K562 (cell line): ENCODE results near the gene IFNA5. TPM values are rescaled to one million over a fixed set of nuclear protein-coding genes. Genes with fewer than 3 reads are reported as not detected.

Experiments
- ATAC-seq: fragments of 200-7000 bp; cut with Tn5 transposase; 3 replicates; pipeline ENCODE4 v1.9.1; 2020; ENCODE audit warnings: moderate library complexity
- BruUV-seq: library from RNA; stranded (reverse); fragments of 400-500 nt; replicated peaks from 2 replicates; lab custom pipeline; 2021; lab: Mats Ljungman, UMichigan
- CTCF ChIA-PET: fragments of 300-600 bp; formaldehyde crosslinking; extraction: SDS; loops from one replicate; lab custom pipeline; 2021; ENCODE audit warnings: low intra/inter-chr PET ratio; lab: Yijun Ruan, JAX
- POLR2A ChIA-PET: fragments of 300-600, 350-650 bp; sonication (Branson Sonifier 250); formaldehyde crosslinking; extraction: SDS; loops from one replicate; lab custom pipeline; 2021; ENCODE audit warnings: antibody characterized with exemption, inconsistent platforms; lab: Yijun Ruan, JAX
- DNase-seq, 4 experiments: peaks; one replicate each; pipeline versions ENCODE4 v3.0.0 to v3.0.0-alpha.2; 2011 to 2018; ENCODE audit warnings: low spot score in 3 of 4, mixed read lengths in 3 of 4; ENCODE audit errors: extremely low read depth in 1 of 4
- FAIRE-seq: peaks from 2 replicates; lab custom pipeline; 2011; peaks lifted over from hg19 to GRCh38; lab: Jason Lieb, UNC
- H2AFZ ChIP-seq: 2 replicates; pipeline ENCODE4 v1.6.0; 2011; ENCODE audit warnings: low read depth, low read length, control low read depth, inconsistent platforms
- H3K27ac ChIP-seq: fragments of 200-600 bp; 3 replicates; pipeline ENCODE4 v1.8.0; 2011; ENCODE audit warnings: low read depth, mild to moderate bottlenecking, control low read depth, inconsistent platforms, low read length, moderate library complexity, mixed read lengths; ENCODE audit errors: extremely low read depth
- H3K27me3 ChIP-seq, 2 experiments: fragments of 300-600 bp in 1 of 2; 2 replicates in 1 of 2; 3 replicates in 1 of 2; pipeline versions ENCODE4 v1.6.0 to v1.8.0; 2011; ENCODE audit warnings: inconsistent platforms in 2 of 2, low read length in 2 of 2, mild to moderate bottlenecking in 1 of 2, mixed read lengths in 1 of 2, moderate library complexity in 1 of 2; ENCODE audit not compliant: control insufficient read depth in 2 of 2, insufficient read depth in 2 of 2
- H3K36me3 ChIP-seq: fragments of 300-600 bp; 3 replicates; pipeline ENCODE4 v1.8.0; 2011; ENCODE audit warnings: mild to moderate bottlenecking, low read length, inconsistent platforms; ENCODE audit not compliant: control insufficient read depth, insufficient read depth
- H3K4me1 ChIP-seq, 2 experiments: fragments of 200-600 bp in 1 of 2; replicated peaks in 1 of 2; 2 replicates in 1 of 2; 3 replicates in 1 of 2; pipeline versions ENCODE4 v1.5.1 to v1.8.0; 2011; ENCODE audit warnings: inconsistent platforms in 2 of 2, low read length in 2 of 2, mild to moderate bottlenecking in 1 of 2, mixed read lengths in 1 of 2, moderate library complexity in 1 of 2; ENCODE audit not compliant: control insufficient read depth in 2 of 2, insufficient read depth in 2 of 2
- H3K4me2 ChIP-seq: 2 replicates; pipeline ENCODE4 v1.6.1; 2011; ENCODE audit warnings: low read length, control low read depth, inconsistent platforms, mixed read lengths; ENCODE audit not compliant: insufficient read depth
- H3K4me3 ChIP-seq: fragments of 200-600 bp; sonication (generic), shearing (Covaris generic); 2 replicates; pipeline ENCODE4 v1.5.1; 2016; ENCODE audit warnings: control low read depth, inconsistent platforms
- H3K79me2 ChIP-seq: fragments of 200-600 bp; 3 replicates; pipeline ENCODE4 v1.8.0; 2011; ENCODE audit warnings: low read length, inconsistent platforms; ENCODE audit not compliant: control insufficient read depth, insufficient read depth
- H3K9ac ChIP-seq, 2 experiments: 2 replicates each; pipeline versions ENCODE4 v1.6.0 to v1.6.1; 2011; ENCODE audit warnings: low read depth in 2 of 2, low read length in 2 of 2, control low read depth in 1 of 2, inconsistent platforms in 1 of 2, mild to moderate bottlenecking in 1 of 2, mixed read lengths in 1 of 2; ENCODE audit not compliant: insufficient read depth in 1 of 2
- H3K9me1 ChIP-seq: one replicate; pipeline ENCODE4 v1.6.0; 2011; ENCODE audit warnings: inconsistent platforms, mild to moderate bottlenecking, low read length, moderate library complexity; ENCODE audit not compliant: control insufficient read depth, insufficient read depth
- H3K9me3 ChIP-seq: replicated peaks from 2 replicates; pipeline ENCODE4 v1.5.1; 2011; ENCODE audit warnings: low read depth, low read length, inconsistent platforms; ENCODE audit not compliant: control insufficient read depth, insufficient read depth
- H4K20me1 ChIP-seq: replicated peaks from 2 replicates; pipeline ENCODE4 v1.6.1; 2011; ENCODE audit warnings: low read length, inconsistent platforms, mixed read lengths; ENCODE audit not compliant: control insufficient read depth, insufficient read depth
- ATF7 ChIP-seq: fragments of 450-650 bp; IDR thresholded peaks from 2 replicates; pipeline ENCODE4 v1.7.1; 2014; ENCODE audit warnings: mild to moderate bottlenecking, moderate library complexity
- EP400 ChIP-seq: fragments of 450-650 bp; IDR thresholded peaks from 2 replicates; pipeline ENCODE4 v1.6.1; 2017; ENCODE audit warnings: antibody characterized with exemption, mild to moderate bottlenecking, moderate library complexity
- ESRRA ChIP-seq: fragments of 450-650 bp; IDR thresholded peaks from 2 replicates; pipeline ENCODE4 v1.6.1; 2014; ENCODE audit warnings: low read depth, mild to moderate bottlenecking, moderate library complexity, borderline replicate concordance
- MCM2 ChIP-seq: fragments of 450-650 bp; IDR thresholded peaks from 2 replicates; pipeline ENCODE4 v1.6.1; 2017; ENCODE audit warnings: low read depth, mild to moderate bottlenecking
- MCM3 ChIP-seq: fragments of 450-650 bp; IDR thresholded peaks from 2 replicates; pipeline ENCODE4 v1.6.1; 2016
- MTA3 ChIP-seq: fragments of 450-650 bp; formaldehyde crosslinking; IDR thresholded peaks from 2 replicates; pipeline ENCODE4 v1.6.1; 2017; ENCODE audit warnings: mild to moderate bottlenecking, borderline replicate concordance
- NCOA1 ChIP-seq: fragments of 450-650 bp; IDR thresholded peaks from 2 replicates; pipeline ENCODE4 v1.6.1; 2016; ENCODE audit warnings: low read depth
- TAF1 ChIP-seq: IDR thresholded peaks from 2 replicates; pipeline ENCODE4 v1.6.1; 2011; ENCODE audit warnings: mild to moderate bottlenecking, low read length, moderate library complexity; ENCODE audit not compliant: insufficient read depth, control insufficient read depth, severe bottlenecking; ENCODE audit errors: extremely low read depth
- TARDBP ChIP-seq: fragments of 450-650 bp; IDR thresholded peaks from 2 replicates; pipeline ENCODE4 v1.6.1; 2016
- ZBTB7A ChIP-seq: IDR thresholded peaks from 2 replicates; pipeline ENCODE4 v1.6.1; 2011; ENCODE audit warnings: low read depth, mild to moderate bottlenecking, low read length, moderate library complexity, borderline replicate concordance; ENCODE audit not compliant: control insufficient read depth
- ZFX ChIP-seq: sonication (generic); formaldehyde crosslinking; IDR thresholded peaks from 2 replicates; pipeline ENCODE4 v1.8.0; 2022; ENCODE audit warnings: mild to moderate bottlenecking, missing genetic modification reagents, moderate library complexity
- ZNF143 ChIP-seq: sonication (generic); formaldehyde crosslinking; IDR thresholded peaks from 2 replicates; pipeline ENCODE4 v1.9.0; 2022; ENCODE audit warnings: mild to moderate bottlenecking, missing genetic modification reagents
- ZNF197 ChIP-seq: fragments of 200-800 bp; sonication (Bioruptor generic); IDR thresholded peaks from 2 replicates; pipeline ENCODE4 v1.6.1; 2016; ENCODE audit warnings: low read depth, missing genetic modification characterization, missing compliant biosample characterization
- ZNF589 ChIP-seq: fragments of 200-800 bp; sonication (Bioruptor generic); IDR thresholded peaks from 2 replicates; pipeline ENCODE4 v1.6.1; 2016; ENCODE audit warnings: low read depth, missing genetic modification characterization, missing compliant biosample characterization
- WGBS: fragments of 100-300 bp; shearing (Covaris generic); methylation state at CpG from one replicate; pipeline ENCODE4 v1.1.6; 2016; ENCODE audit warnings: low coverage, mixed read lengths; ENCODE audit not compliant: insufficient coverage; ENCODE audit errors: missing lambda C conversion rate; 5-methylcytosine and 5-hydroxymethylcytosine counted together
- in situ Hi-C: fragments of 300-500 bp; cut with MboI; formaldehyde crosslinking; loops from 4 replicates; pipeline ENCODE4 v1.15.0; 2018; ENCODE audit warnings: inconsistent platforms, mixed read lengths
- intact Hi-C: fragments of 100-400 bp; cut with micrococcal nuclease; formaldehyde crosslinking; loops from 2 replicates; pipeline ENCODE4 v1.14.2; 2022
- polyA plus RNA-seq, 8 experiments: library from polyadenylated mRNA; depleted of rRNA in 4 of 8; stranded (reverse) in 5 of 8; unstranded in 3 of 8; fragments of >200 nt; fragmentation: Nextera tagmentation in 2 of 8; fragmentation: Illumina TruSeq in 1 of 8; extraction: Ambion mirVana in 2 of 8; extraction: Trizol in 1 of 8; gene quantifications; 2 replicates each; pipeline versions ENCODE4 v1.2.1 to v1.2.3, GENCODE V29; 2011 to 2014; ENCODE audit warnings: inconsistent platforms in 1 of 8, missing spikeins in 1 of 8
- total RNA-seq, 7 experiments: library from RNA; depleted of rRNA in 6 of 7; stranded (reverse); fragments of >200 nt in 6 of 7; fragmentation: Illumina TruSeq in 2 of 7; extraction: Trizol in 2 of 7; gene quantifications; 2 replicates each; pipeline versions ENCODE4 v1.2.1 to v1.2.3, GENCODE V29; 2011 to 2021; ENCODE audit warnings: low replicate concordance in 1 of 7
- TF ChIP-seq, protein P1 (sequence below): fragments of 250-450 bp; sonication (Bioruptor Pico); IDR thresholded peaks from 2 replicates; pipeline ENCODE4 v1.8.0; 2022; ENCODE audit warnings: inconsistent platforms

The IFNA5 gene
- total and polyA plus RNA-seq, 9 of the 15 experiments (the other 6 are each of a cell fraction or from before 2014, with no cell fraction given): not detected

DNA sequence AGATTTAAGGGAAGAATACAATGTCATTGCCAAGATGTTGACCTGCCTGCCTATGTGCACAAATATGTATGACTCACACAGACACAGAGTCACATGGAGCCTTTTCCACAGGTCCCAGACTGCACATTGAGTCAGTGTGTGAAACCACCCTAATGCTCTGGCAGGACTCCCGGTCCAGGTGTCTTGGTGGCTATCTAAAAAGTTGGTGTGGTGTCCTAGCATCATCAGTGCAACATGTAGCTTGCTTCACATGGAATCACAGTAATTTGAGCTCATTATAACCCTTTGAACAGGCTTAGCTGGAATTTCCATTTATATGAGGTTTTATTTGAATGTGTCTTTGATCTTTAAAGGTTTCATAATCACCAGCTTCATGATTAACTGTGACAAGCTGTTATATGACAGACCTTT, 10.7 kb downstream of the IFNA5 start:
- FAIRE-seq (no peak), DNase-seq (no peak), ATAC-seq (no peak)
- Histone ChIP-seq H3K36me3 (no peaks in the 10 kb centered on the region), H3K9ac (no peak overlapping the region), H3K79me2 (no peaks in the 10 kb centered on the region), H3K9me3 (no peaks in the 10 kb centered on the region), H3K27ac (no peak overlapping the region), H3K9me1 (no peaks in the 10 kb centered on the region), H3K27me3 (no peaks in the 10 kb centered on the region), H3K4me3 (no peak overlapping the region), H3K4me1 (no peaks in the 10 kb centered on the region), H4K20me1 (no peaks in the 10 kb centered on the region), H3K4me2 (no peak overlapping the region), H2AFZ (no peak overlapping the region)
- no CpG with 5 or more reads among the region's 1 CpG for WGBS
- ChIA-PET POLR2A (no interaction called here), CTCF (no interaction called here)
- in situ Hi-C loops (no loop called here), intact Hi-C loops (no loop called here)
- no TSS peak for BruUV-seq
- TF ChIP-seq ZNF143 (CRISPR knock-in tag) (no peak), ATF7 (no peak), TARDBP (no peak), ZNF589 (CRISPR knock-in tag) (no peak), ZFX (no peak), MCM3 (no peak), MCM2 (no peak), EP400 (no peak), ESRRA (no peak), NCOA1 (no peak), ZBTB7A (no peak), ZNF197 (CRISPR knock-in tag) (no peak), TAF1 (no peak), MTA3 (no peak)
- TF ChIP-seq, protein P1, sequence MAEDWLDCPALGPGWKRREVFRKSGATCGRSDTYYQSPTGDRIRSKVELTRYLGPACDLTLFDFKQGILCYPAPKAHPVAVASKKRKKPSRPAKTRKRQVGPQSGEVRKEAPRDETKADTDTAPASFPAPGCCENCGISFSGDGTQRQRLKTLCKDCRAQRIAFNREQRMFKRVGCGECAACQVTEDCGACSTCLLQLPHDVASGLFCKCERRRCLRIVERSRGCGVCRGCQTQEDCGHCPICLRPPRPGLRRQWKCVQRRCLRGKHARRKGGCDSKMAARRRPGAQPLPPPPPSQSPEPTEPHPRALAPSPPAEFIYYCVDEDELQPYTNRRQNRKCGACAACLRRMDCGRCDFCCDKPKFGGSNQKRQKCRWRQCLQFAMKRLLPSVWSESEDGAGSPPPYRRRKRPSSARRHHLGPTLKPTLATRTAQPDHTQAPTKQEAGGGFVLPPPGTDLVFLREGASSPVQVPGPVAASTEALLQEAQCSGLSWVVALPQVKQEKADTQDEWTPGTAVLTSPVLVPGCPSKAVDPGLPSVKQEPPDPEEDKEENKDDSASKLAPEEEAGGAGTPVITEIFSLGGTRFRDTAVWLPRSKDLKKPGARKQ (CRISPR knock-in tag): no peak
